Activated T-helper 2 cell treated with anti-CD3 and anti-CD28 coated beads, Interferon-gamma antibody, Interleukin-2, Interleukin-4, amounts not matched to agents 10 μg/mL and 5 μg/mL and 100 μg/mL, durations not matched to agents 14 hours and 24 hours and 36 hours (primary cell): ENCODE measurements around the gene TM7SF2. TPM values are rescaled to one million over a fixed set of nuclear protein-coding genes. Genes with fewer than 3 reads are reported as not detected.
A peak's percentile ranks its signal among the peaks of the same experiment; 100 is the strongest.

Experiments used
- DNase-seq: peaks from one replicate; pipeline ENCODE4 v3.0.0; 2021; ENCODE audit warnings: low spot score
- H3K27ac Mint-ChIP-seq: one replicate; pipeline ENCODE4 v1.8.0; 2021; ENCODE audit warnings: mixed read lengths
- H3K27me3 Mint-ChIP-seq: one replicate; pipeline ENCODE4 v1.8.0; 2021; ENCODE audit warnings: low read depth, mixed read lengths
- H3K36me3 Mint-ChIP-seq: one replicate; pipeline ENCODE4 v1.8.0; 2021; ENCODE audit warnings: low read depth, mixed read lengths
- H3K4me1 Mint-ChIP-seq: one replicate; pipeline ENCODE4 v1.8.0; 2021; ENCODE audit warnings: low read depth, mixed read lengths
- H3K4me3 Mint-ChIP-seq: one replicate; pipeline ENCODE4 v1.8.0; 2021; ENCODE audit warnings: low read depth, mild to moderate bottlenecking, moderate library complexity, mixed read lengths
- H3K9me3 Mint-ChIP-seq: one replicate; pipeline ENCODE4 v1.8.0; 2021; ENCODE audit warnings: mixed read lengths
- intact Hi-C: fragments of 100-400 bp; cut with micrococcal nuclease; formaldehyde crosslinking; loops from one replicate; pipeline ENCODE4 v1.15.1; 2023
- total RNA-seq: library from RNA; stranded (reverse); gene quantifications from 2 replicates; pipeline ENCODE4 v1.2.3, GENCODE V29; 2022

Gene TM7SF2
- 34.4 and 36.9 TPM in 2 replicates for total RNA-seq

- Mint-ChIP-seq H3K9me3 (no peaks in the 10 kb centered on the region), H3K27ac (peak within 1 kb of the TSS; percentile 73), H3K27me3 (no peaks in the 10 kb centered on the region), H3K4me3 (peak within 1 kb of the TSS; percentile 88), H3K36me3 (peaks cover 23% of the 10 kb centered on the region), H3K4me1 (peaks cover 25% of the 10 kb centered on the region)
- peak; percentile 93 for DNase-seq
- intact Hi-C loops: loop anchor here (2.0 to 10.0 kb wide), 7 partner anchors 15 to 463 kb away; partner anchors contain the start of genes ATG2A, CDCA5, DPF2 and EHBP1L1
Observed at GRCh38 chr11:65111744-65112545, at the start of gene TM7SF2. Gene TM7SF2 (plus strand): TSS chr11:65111872. CDS start chr11:65112016, 144 bp downstream.

- Mint-ChIP-seq H3K4me1 (peaks cover 10% of the 10 kb centered on the region), H3K4me3 (no peak overlapping the region), H3K27me3 (no peaks in the 10 kb centered on the region), H3K27ac (no peak overlapping the region), H3K9me3 (no peaks in the 10 kb centered on the region), H3K36me3 (no peaks in the 10 kb centered on the region)
- intact Hi-C loops: no loop called here
- DNase-seq: no peak
Observed at GRCh38 chr11:65063532-65063931, 48.1 kb upstream of the TM7SF2 start.

- Mint-ChIP-seq H3K36me3 (no peaks in the 10 kb centered on the region), H3K27ac (no peak overlapping the region), H3K9me3 (no peaks in the 10 kb centered on the region), H3K4me1 (peaks cover 10% of the 10 kb centered on the region), H3K27me3 (no peaks in the 10 kb centered on the region), H3K4me3 (no peak overlapping the region)
- intact Hi-C loops: no loop called here
- DNase-seq: no peak
Observed at GRCh38 chr11:65064847-65065240, 46.8 kb upstream of the TM7SF2 start.

- no peak overlapping the region for H3K4me3 Mint-ChIP-seq
- intact Hi-C loops: no loop called here
- peaks cover 3% of the 10 kb centered on the region for H3K4me1 Mint-ChIP-seq
- no peaks in the 10 kb centered on the region for H3K9me3 Mint-ChIP-seq
- H3K27me3 Mint-ChIP-seq: no peaks in the 10 kb centered on the region
- DNase-seq: no peak
- no peak overlapping the region for H3K27ac Mint-ChIP-seq
- no peaks in the 10 kb centered on the region for H3K36me3 Mint-ChIP-seq
Observed at GRCh38 chr11:65065851-65066250, 45.8 kb upstream of the TM7SF2 start.

- Mint-ChIP-seq H3K9me3 (no peaks in the 10 kb centered on the region), H3K4me1 (no peaks in the 10 kb centered on the region), H3K36me3 (no peaks in the 10 kb centered on the region), H3K27me3 (no peaks in the 10 kb centered on the region), H3K4me3 (no peak overlapping the region), H3K27ac (no peak overlapping the region)
- intact Hi-C loops: no loop called here
- no peak for DNase-seq
Observed at GRCh38 chr11:65066315-65066714, 45.4 kb upstream of the TM7SF2 start.

DNA sequence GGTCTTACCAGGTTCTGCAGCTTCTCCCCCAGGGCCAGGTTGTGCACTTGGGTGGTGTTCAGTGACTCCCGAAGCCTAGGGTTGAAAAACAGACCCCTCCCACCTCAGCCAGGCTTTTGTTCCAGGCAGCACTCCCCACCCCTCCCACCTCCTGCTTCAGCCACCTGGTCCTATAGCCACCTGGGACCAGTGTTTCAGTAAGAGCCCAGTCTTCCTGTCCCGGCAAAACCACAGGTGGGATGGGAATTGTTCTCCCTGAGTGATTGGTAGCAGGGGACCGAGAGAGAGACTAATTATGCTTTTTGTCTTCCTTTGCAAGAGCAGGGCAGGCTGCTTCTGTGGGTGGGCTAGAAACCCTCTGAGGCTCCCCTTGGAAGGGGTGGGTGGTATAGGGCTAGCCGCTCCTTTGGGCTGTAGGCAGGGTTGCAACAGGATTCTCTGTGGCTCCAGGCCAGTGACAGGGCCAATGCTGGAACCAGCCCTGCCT lies 44.8 kb upstream of the TM7SF2 start:
- Mint-ChIP-seq H3K36me3 (no peaks in the 10 kb centered on the region), H3K27me3 (no peaks in the 10 kb centered on the region), H3K9me3 (no peaks in the 10 kb centered on the region), H3K4me3 (no peak overlapping the region), H3K4me1 (no peaks in the 10 kb centered on the region), H3K27ac (no peak overlapping the region)
- DNase-seq: no peak
- intact Hi-C loops: no loop called here

GRCh38 chr11:65067446-65067845 lies 44.2 kb upstream of the TM7SF2 start:
- Mint-ChIP-seq H3K36me3 (no peaks in the 10 kb centered on the region), H3K27ac (no peak overlapping the region), H3K27me3 (no peaks in the 10 kb centered on the region), H3K4me1 (no peaks in the 10 kb centered on the region), H3K4me3 (no peak overlapping the region), H3K9me3 (no peaks in the 10 kb centered on the region)
- DNase-seq: no peak
- intact Hi-C loops: no loop called here

- intact Hi-C loops: no loop called here
- Mint-ChIP-seq H3K27me3 (no peaks in the 10 kb centered on the region), H3K4me3 (no peak overlapping the region), H3K9me3 (no peaks in the 10 kb centered on the region), H3K27ac (no peak overlapping the region), H3K36me3 (no peaks in the 10 kb centered on the region), H3K4me1 (no peaks in the 10 kb centered on the region)
- no peak for DNase-seq
Observed at GRCh38 chr11:65069217-65069616, 42.5 kb upstream of the TM7SF2 start.

DNA sequence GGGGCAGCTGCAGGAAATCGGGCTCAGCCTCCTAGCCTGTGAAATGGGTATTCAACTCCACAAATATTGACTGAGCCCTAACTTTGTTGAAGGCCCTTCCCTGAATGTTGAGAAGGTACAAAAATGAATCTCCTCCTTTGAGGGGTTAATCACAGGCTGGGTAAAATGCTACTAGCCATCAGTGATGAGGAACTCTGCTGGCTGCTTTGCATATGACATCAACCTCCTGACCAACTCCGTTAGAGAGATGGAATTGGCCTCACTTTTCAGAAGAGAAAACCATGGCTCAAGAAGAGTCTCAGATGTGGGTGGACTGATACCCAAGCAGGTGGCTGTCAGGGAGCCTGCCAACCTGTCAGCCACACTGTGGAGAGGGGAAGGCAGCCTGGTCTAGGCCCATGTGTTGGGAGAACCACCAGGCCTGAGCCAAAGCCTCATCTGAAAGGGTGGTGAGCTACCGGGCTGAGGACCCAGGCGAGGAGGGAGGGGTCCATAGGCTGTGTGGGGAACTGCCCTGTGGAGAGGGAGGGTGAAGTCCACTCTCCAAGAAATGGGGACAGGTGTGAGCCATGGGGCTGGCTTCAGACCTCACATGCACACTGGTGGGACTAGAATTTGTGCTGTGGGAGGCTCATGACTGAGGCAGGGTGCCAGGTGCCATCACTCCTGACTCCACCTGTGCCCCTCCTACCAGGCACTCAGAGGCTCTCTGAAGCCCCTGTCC lies 39.6 kb upstream of the TM7SF2 start:
- intact Hi-C loops: no loop called here
- DNase-seq: no peak
- Mint-ChIP-seq H3K9me3 (no peaks in the 10 kb centered on the region), H3K36me3 (peaks cover 16% of the 10 kb centered on the region), H3K27me3 (no peaks in the 10 kb centered on the region), H3K4me3 (no peak overlapping the region), H3K4me1 (peaks cover 4% of the 10 kb centered on the region), H3K27ac (no peak overlapping the region)

DNA sequence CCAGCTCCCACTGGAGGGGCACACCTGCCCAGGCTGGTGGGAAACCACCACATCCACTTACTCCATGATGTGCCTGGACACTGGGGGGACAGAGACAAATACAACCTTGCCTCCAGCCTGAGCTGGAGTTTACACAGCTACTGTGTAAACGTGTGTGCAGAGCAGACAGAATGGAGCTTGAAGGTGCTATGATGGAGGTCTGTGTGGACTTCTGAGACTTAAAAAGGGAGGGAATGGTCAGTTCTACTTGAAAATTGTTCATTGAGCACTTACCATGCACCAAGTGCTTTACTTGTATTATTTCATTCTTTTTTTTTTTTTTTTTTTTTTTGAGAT lies 39.1 kb upstream of the TM7SF2 start:
- Mint-ChIP-seq H3K4me1 (peaks cover 4% of the 10 kb centered on the region), H3K27ac (no peak overlapping the region), H3K4me3 (no peak overlapping the region), H3K36me3 (peaks cover 21% of the 10 kb centered on the region), H3K9me3 (no peaks in the 10 kb centered on the region), H3K27me3 (no peaks in the 10 kb centered on the region)
- intact Hi-C loops: no loop called here
- DNase-seq: no peak

DNA sequence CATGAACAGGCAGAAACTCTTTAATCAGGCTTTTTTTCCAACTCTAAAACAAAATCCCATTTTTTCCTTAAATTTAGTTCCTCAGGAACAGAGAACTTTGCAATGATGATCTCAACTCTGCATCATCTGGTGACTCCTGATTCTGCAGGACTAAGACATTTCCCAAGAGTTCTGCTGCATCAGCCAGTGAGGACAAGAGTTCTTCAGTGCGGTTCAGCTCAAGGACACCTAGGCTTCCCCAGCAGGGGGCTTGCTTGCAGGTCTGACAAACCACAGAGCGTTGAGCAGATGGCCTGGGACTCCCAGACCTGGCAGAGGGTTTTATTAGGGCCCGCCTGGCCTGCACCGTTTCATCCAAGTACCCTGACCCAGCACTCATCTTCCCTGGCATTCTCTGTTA lies 34.2 kb upstream of the TM7SF2 start:
- H3K4me3 Mint-ChIP-seq: no peak overlapping the region
- H3K27ac Mint-ChIP-seq: peak overlapping the region; percentile 42
- no peaks in the 10 kb centered on the region for H3K27me3 Mint-ChIP-seq
- H3K36me3 Mint-ChIP-seq: peaks cover 61% of the 10 kb centered on the region
- no peak for DNase-seq
- H3K4me1 Mint-ChIP-seq: peaks cover 31% of the 10 kb centered on the region
- H3K9me3 Mint-ChIP-seq: no peaks in the 10 kb centered on the region
- intact Hi-C loops: no loop called here

GRCh38 chr11:65078151-65078550 lies 33.5 kb upstream of the TM7SF2 start:
- Mint-ChIP-seq H3K27ac (peak overlapping the region; percentile 77), H3K27me3 (no peaks in the 10 kb centered on the region), H3K4me3 (no peak overlapping the region), H3K36me3 (peaks cover 68% of the 10 kb centered on the region), H3K4me1 (peaks cover 36% of the 10 kb centered on the region), H3K9me3 (no peaks in the 10 kb centered on the region)
- intact Hi-C loops: no loop called here
- peak; percentile 63 for DNase-seq

DNA sequence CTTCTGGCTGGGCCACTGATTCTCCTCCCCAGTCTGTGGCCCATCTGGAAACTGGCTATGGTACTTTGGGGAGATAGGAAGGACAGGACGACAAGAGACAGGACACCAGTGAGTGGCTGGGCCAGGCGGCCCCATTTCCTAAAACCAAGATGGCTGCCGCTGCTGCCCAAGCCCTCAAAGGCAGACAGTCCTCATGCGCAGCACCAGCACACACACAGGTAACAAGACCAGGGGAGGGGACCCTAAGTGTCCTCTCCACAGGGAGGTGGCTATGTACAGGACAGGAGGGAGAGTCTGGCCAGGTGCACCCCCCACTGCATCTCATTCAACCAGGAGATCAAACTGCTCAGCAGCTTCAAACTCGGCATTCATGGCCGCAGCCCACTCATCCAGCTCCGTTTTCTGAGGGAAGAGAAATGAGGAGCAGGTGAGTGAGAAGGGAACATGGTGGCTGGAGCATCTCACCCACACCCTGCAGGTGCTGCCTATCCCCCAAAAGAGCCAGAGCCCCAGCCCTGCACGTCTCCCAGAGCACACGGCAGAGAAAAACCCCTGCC lies 32.8 kb upstream of the TM7SF2 start:
- Mint-ChIP-seq H3K4me3 (peak overlapping the region; percentile 1), H3K9me3 (no peaks in the 10 kb centered on the region), H3K4me1 (peaks cover 36% of the 10 kb centered on the region), H3K27ac (peak overlapping the region; percentile 77), H3K27me3 (no peaks in the 10 kb centered on the region), H3K36me3 (peaks cover 73% of the 10 kb centered on the region)
- intact Hi-C loops: no loop called here
- no peak for DNase-seq
